ENCODE measurements around the gene RAD51C.
A peak's percentile ranks its signal among the peaks of the same experiment; 100 is the strongest.
"Not testable (repeated sequence)": the region's sequence is repeated elsewhere in the genome, so short reads cannot be mapped to it uniquely, and the experiment has no call there.

RAD51C gene

GRCh38 chr17:58679263-58680037, 13.0 kb upstream of the RAD51C start:
- in situ Hi-C loops (cut with HindIII; ENCODE audit: low pct_ligation_motif_present, low sequenced_read_pairs) = no loop called here
- H3K36me3 ChIP-seq (replicated peaks) = no peaks in the 10 kb centered on the region
- TF ChIP-seq CTCF (IDR thresholded peaks at IDR 0.05; ENCODE audit: low read depth, low read length, missing control alignments) = no peak
- H3K27me3 ChIP-seq (replicated peaks) = no peaks in the 10 kb centered on the region
- DNase-seq = peak; percentile 87
- no peak overlapping the region for H3K4me3 ChIP-seq (ENCODE audit: low read depth, low read length)
- peak overlapping the region; percentile 90 for H3K27ac ChIP-seq

- in situ Hi-C loops (cut with HindIII; ENCODE audit: low pct_ligation_motif_present, low sequenced_read_pairs) = no loop called here
- no peak for DNase-seq
- Histone ChIP-seq H3K4me3 (ENCODE audit: low read depth, low read length) (no peak overlapping the region), H3K27ac (peak overlapping the region; percentile 90), H3K36me3 (replicated peaks) (no peaks in the 10 kb centered on the region), H3K27me3 (replicated peaks) (no peaks in the 10 kb centered on the region)
- no peak for TF ChIP-seq CTCF (IDR thresholded peaks at IDR 0.05; ENCODE audit: low read depth, low read length, missing control alignments)
These were observed 12.4 kb upstream of the RAD51C start for GRCh38 chr17:58680038-58680369.

- TF ChIP-seq CTCF (IDR thresholded peaks at IDR 0.05; ENCODE audit: low read depth, low read length, missing control alignments) = no peak
- Histone ChIP-seq H3K27ac (no peak overlapping the region), H3K27me3 (replicated peaks) (no peaks in the 10 kb centered on the region), H3K36me3 (replicated peaks) (no peaks in the 10 kb centered on the region), H3K4me3 (ENCODE audit: low read depth, low read length) (no peak overlapping the region)
- no peak for DNase-seq
- in situ Hi-C loops (cut with HindIII; ENCODE audit: low pct_ligation_motif_present, low sequenced_read_pairs) = no loop called here
These were observed 8.4 kb upstream of the RAD51C start for GRCh38 chr17:58684003-58684402.

GRCh38 chr17:58684462-58684861, 7.9 kb upstream of the RAD51C start:
- H3K36me3 ChIP-seq (replicated peaks); DNase-seq; H3K27ac ChIP-seq; H3K27me3 ChIP-seq (replicated peaks); in situ Hi-C loops (cut with HindIII; ENCODE audit: low pct_ligation_motif_present, low sequenced_read_pairs); H3K4me3 ChIP-seq (ENCODE audit: low read depth, low read length): not testable (repeated sequence)

GRCh38 chr17:58686980-58687379, 5.4 kb upstream of the RAD51C start:
- DNase-seq = no peak
- Histone ChIP-seq H3K27ac (no peak overlapping the region), H3K4me3 (ENCODE audit: low read depth, low read length) (no peak overlapping the region), H3K36me3 (replicated peaks) (no peaks in the 10 kb centered on the region), H3K27me3 (replicated peaks) (no peaks in the 10 kb centered on the region)
- no peak for TF ChIP-seq CTCF (IDR thresholded peaks at IDR 0.05; ENCODE audit: low read depth, low read length, missing control alignments)
- in situ Hi-C loops (cut with HindIII; ENCODE audit: low pct_ligation_motif_present, low sequenced_read_pairs) = no loop called here

GRCh38 chr17:58688521-58688920, 3.9 kb upstream of the RAD51C start:
- H3K27me3 ChIP-seq (replicated peaks) = no peaks in the 10 kb centered on the region
- H3K4me3 ChIP-seq (ENCODE audit: low read depth, low read length) = no peak overlapping the region
- no peak for DNase-seq
- in situ Hi-C loops (cut with HindIII; ENCODE audit: low pct_ligation_motif_present, low sequenced_read_pairs) = no loop called here
- TF ChIP-seq CTCF (IDR thresholded peaks at IDR 0.05; ENCODE audit: low read depth, low read length, missing control alignments) = no peak
- H3K27ac ChIP-seq = no peak overlapping the region
- H3K36me3 ChIP-seq (replicated peaks) = no peaks in the 10 kb centered on the region

GRCh38 chr17:58690033-58690432, 2.4 kb upstream of the RAD51C start:
- H3K36me3 ChIP-seq (replicated peaks); H3K27ac ChIP-seq; in situ Hi-C loops (cut with HindIII; ENCODE audit: low pct_ligation_motif_present, low sequenced_read_pairs); H3K4me3 ChIP-seq (ENCODE audit: low read depth, low read length); DNase-seq; H3K27me3 ChIP-seq (replicated peaks): not testable (repeated sequence)

All from brain microvascular endothelial cell (primary cell).